ENCODE data around the gene PRKAG1.

Gene PRKAG1

GRCh38 chr12:49026101-49026500 is 7.5 kb upstream of the PRKAG1 start:
- no peak overlapping the region for H3K27ac ChIP-seq (ENCODE audit: low read length)
- H3K36me3 ChIP-seq (ENCODE audit: insufficient read depth, low read length) = peaks cover 98% of the 10 kb centered on the region
- no peak overlapping the region for H3K9ac ChIP-seq (ENCODE audit: low read depth, low read length)
- DNase-seq (no peak), ATAC-seq (ENCODE audit: insufficient read depth, low read depth) (no peak)
- H3K4me1 ChIP-seq (ENCODE audit: insufficient read depth, low read length) = no peaks in the 10 kb centered on the region
- TF ChIP-seq CTCF (IDR thresholded peaks at IDR 0.05; ENCODE audit: borderline replicate concordance, extremely low read depth, low read length, poor library complexity, severe bottlenecking) = no peak
- TF ChIP-seq EZH2 (IDR thresholded peaks at IDR 0.05; ENCODE audit: borderline replicate concordance, low read depth, low read length, severe bottlenecking) = no peak
- no peaks in the 10 kb centered on the region for H3K27me3 ChIP-seq (ENCODE audit: insufficient read depth, low read length, poor library complexity)
- H3K4me3 ChIP-seq (ENCODE audit: low read depth in 1 of 2, low read length in 2 of 2) = no peak overlapping the region
- no peak overlapping the region for H3K4me2 ChIP-seq (ENCODE audit: insufficient read depth, low read length)
- peaks cover 34% of the 10 kb centered on the region; the same call in 1 of the 2 replicates for H4K20me1 ChIP-seq (ENCODE audit: insufficient read depth, low read length)
- 0 out of 2 replicates have a peak, but pooled peaks cover 4% of the 10 kb centered on the region for H3K79me2 ChIP-seq (ENCODE audit: insufficient read depth, low read length)
- H2AFZ ChIP-seq (ENCODE audit: low read depth, low read length) = no peak overlapping the region
- no peaks in the 10 kb centered on the region for H3K9me3 ChIP-seq (ENCODE audit: insufficient read depth, low read length, severe bottlenecking)

- Histone ChIP-seq H4K20me1 (ENCODE audit: insufficient read depth, low read length) (peaks cover 27% of the 10 kb centered on the region; the same call in 1 of the 2 replicates), H3K27ac (ENCODE audit: low read length) (no peak overlapping the region)
- TF ChIP-seq CTCF (IDR thresholded peaks at IDR 0.05; ENCODE audit: borderline replicate concordance, extremely low read depth, low read length, poor library complexity, severe bottlenecking) (no peak), EZH2 (IDR thresholded peaks at IDR 0.05; ENCODE audit: borderline replicate concordance, low read depth, low read length, severe bottlenecking) (no peak)
These were observed 6.9 kb upstream of the PRKAG1 start for GRCh38 chr12:49025463-49025862.

GRCh38 chr12:49024543-49024942 is 6.0 kb upstream of the PRKAG1 start:
- Histone ChIP-seq H3K79me2 (ENCODE audit: insufficient read depth, low read length) (0 out of 2 replicates have a peak, but pooled peaks cover 4% of the 10 kb centered on the region), H3K4me1 (ENCODE audit: insufficient read depth, low read length) (peaks cover 8% of the 10 kb centered on the region), H3K9me3 (ENCODE audit: insufficient read depth, low read length, severe bottlenecking) (no peaks in the 10 kb centered on the region), H4K20me1 (ENCODE audit: insufficient read depth, low read length) (peaks cover 26% of the 10 kb centered on the region; the same call in 1 of the 2 replicates), H2AFZ (ENCODE audit: low read depth, low read length) (no peak overlapping the region), H3K27me3 (ENCODE audit: insufficient read depth, low read length, poor library complexity) (no peaks in the 10 kb centered on the region), H3K36me3 (ENCODE audit: insufficient read depth, low read length) (peaks cover 88% of the 10 kb centered on the region), H3K9ac (ENCODE audit: low read depth, low read length) (no peak overlapping the region), H3K4me3 (ENCODE audit: low read depth in 1 of 2, low read length in 2 of 2) (no peak overlapping the region), H3K27ac (ENCODE audit: low read length) (no peak overlapping the region), H3K4me2 (ENCODE audit: insufficient read depth, low read length) (no peak overlapping the region)
- ATAC-seq (ENCODE audit: insufficient read depth, low read depth) (no peak), DNase-seq (no peak)
- TF ChIP-seq CTCF (IDR thresholded peaks at IDR 0.05; ENCODE audit: borderline replicate concordance, extremely low read depth, low read length, poor library complexity, severe bottlenecking) = no peak
- no peak for TF ChIP-seq EZH2 (IDR thresholded peaks at IDR 0.05; ENCODE audit: borderline replicate concordance, low read depth, low read length, severe bottlenecking)

More at GRCh38 chr12:49025463-49025862, 6.9 kb upstream of the PRKAG1 start:
- no peak overlapping the region for H3K4me3 ChIP-seq (ENCODE audit: low read depth in 1 of 2, low read length in 2 of 2)
- H3K79me2 ChIP-seq (ENCODE audit: insufficient read depth, low read length) = 0 out of 2 replicates have a peak, but pooled peaks cover 4% of the 10 kb centered on the region
- peaks cover 3% of the 10 kb centered on the region; the same call in 1 of the 2 replicates for H3K4me1 ChIP-seq (ENCODE audit: insufficient read depth, low read length)
- peaks cover 97% of the 10 kb centered on the region for H3K36me3 ChIP-seq (ENCODE audit: insufficient read depth, low read length)
- no peak overlapping the region for H3K4me2 ChIP-seq (ENCODE audit: insufficient read depth, low read length)
- H3K9ac ChIP-seq (ENCODE audit: low read depth, low read length) = no peak overlapping the region
- ATAC-seq (ENCODE audit: insufficient read depth, low read depth) = no peak
- no peaks in the 10 kb centered on the region for H3K27me3 ChIP-seq (ENCODE audit: insufficient read depth, low read length, poor library complexity)
- H2AFZ ChIP-seq (ENCODE audit: low read depth, low read length) = no peak overlapping the region
- DNase-seq = no peak
- no peaks in the 10 kb centered on the region for H3K9me3 ChIP-seq (ENCODE audit: insufficient read depth, low read length, severe bottlenecking)

Measured in DND-41 (cell line).